Stimulated activated CD4-positive, alpha-beta T cell treated with anti-CD3 and anti-CD28 coated beads, TNF-alpha, amount 100 ng/mL, for 4 hours (primary cell): ENCODE measurements around the gene TRIP13.
"Not testable (repeated sequence)": the region's sequence is repeated elsewhere in the genome, so short reads cannot be mapped to it uniquely, and the experiment has no call there.

Experiments
- DNase-seq, 3 experiments: peaks; one replicate each; pipeline ENCODE4 v3.0.0-alpha.2; 2020; ENCODE audit warnings: low read depth in 3 of 3

The TRIP13 gene

GRCh38 chr5:936149-937144, 43.8 kb downstream of the TRIP13 start:
- no peak for DNase-seq

GRCh38 chr5:937151-937924, 44.7 kb downstream of the TRIP13 start:
- DNase-seq, result no peak

GRCh38 chr5:939368-939767, 46.7 kb downstream of the TRIP13 start:
- no peak for DNase-seq

- not testable (repeated sequence) for DNase-seq
These were observed 48.1 kb downstream of the TRIP13 start for GRCh38 chr5:940741-941140.

- DNase-seq, result no peak
These were observed 50.7 kb downstream of the TRIP13 start for GRCh38 chr5:943201-943917.

GRCh38 chr5:943918-944620, 51.4 kb downstream of the TRIP13 start:
- DNase-seq, result no peak

GRCh38 chr5:944621-944927, 51.9 kb downstream of the TRIP13 start:
- no peak for DNase-seq

GRCh38 chr5:944992-945685, 52.5 kb downstream of the TRIP13 start:
- DNase-seq, result no peak

GRCh38 chr5:945691-946551, 53.2 kb downstream of the TRIP13 start:
- no peak for DNase-seq

- no peak for DNase-seq
These were observed 54.3 kb downstream of the TRIP13 start for GRCh38 chr5:946720-947625.

GRCh38 chr5:947626-948471, 55.2 kb downstream of the TRIP13 start:
- no peak for DNase-seq

GRCh38 chr5:948472-949274, 56.0 kb downstream of the TRIP13 start:
- DNase-seq, result no peak

- no peak for DNase-seq
These were observed 56.5 kb downstream of the TRIP13 start for GRCh38 chr5:949275-949543.

- DNase-seq, result no peak
These were observed 57.3 kb downstream of the TRIP13 start for GRCh38 chr5:949815-950560.

GRCh38 chr5:951940-952596, 59.4 kb downstream of the TRIP13 start:
- DNase-seq, result no peak

- DNase-seq, result no peak
These were observed 60.0 kb downstream of the TRIP13 start for GRCh38 chr5:952597-953271.
